Activated CD4-positive, alpha-beta memory T cell treated with anti-CD3 and anti-CD28 coated beads, Interleukin-2, amount 10 ng/mL, durations not matched to agents 7 days and 5 days (primary cell): ENCODE measurements around the gene PDE6B. TPM values are rescaled to one million over a fixed set of nuclear protein-coding genes. Genes with fewer than 3 reads are reported as not detected.
"Not testable (repeated sequence)": the region's sequence is repeated elsewhere in the genome, so short reads cannot be mapped to it uniquely, and the experiment has no call there.

Source experiments
- CTCF ChIA-PET: fragments of 350-600 bp; sonication (Branson Sonifier 250); formaldehyde crosslinking; loops from one replicate; lab custom pipeline; 2021; ENCODE audit warnings: antibody characterized with exemption, inconsistent platforms; lab: Charles Lee
- POLR2A ChIA-PET: fragments of 350-600 bp; sonication (Branson Sonifier 250); formaldehyde crosslinking; loops from one replicate; lab custom pipeline; 2021; ENCODE audit warnings: antibody characterized with exemption; lab: Charles Lee
- DNase-seq: peaks from one replicate; pipeline ENCODE4 v3.0.0-alpha.2; 2020
- H3K27ac Mint-ChIP-seq: one replicate; pipeline ENCODE4 v1.8.0; 2021; ENCODE audit warnings: mild to moderate bottlenecking, mixed read lengths
- H3K27me3 Mint-ChIP-seq: one replicate; pipeline ENCODE4 v1.8.0; 2021; ENCODE audit warnings: mixed read lengths
- H3K36me3 Mint-ChIP-seq: one replicate; pipeline ENCODE4 v1.8.0; 2021; ENCODE audit warnings: low read depth, mixed read lengths
- H3K4me1 Mint-ChIP-seq: one replicate; pipeline ENCODE4 v1.8.0; 2021; ENCODE audit warnings: mixed read lengths
- H3K4me3 Mint-ChIP-seq: one replicate; pipeline ENCODE4 v1.8.0; 2021; ENCODE audit warnings: mild to moderate bottlenecking, mixed read lengths
- H3K9me3 Mint-ChIP-seq: one replicate; pipeline ENCODE4 v1.8.0; 2021; ENCODE audit warnings: mixed read lengths
- total RNA-seq, 2 experiments: library from RNA; stranded (reverse); gene quantifications; one replicate each; pipeline ENCODE4 v1.2.3, GENCODE V29; 2021

PDE6B gene
- total RNA-seq, 2 experiments from 2014 or later = 13.3 to 16.4 TPM

GRCh38 chr4:632196-632790 is 6.9 kb downstream of the PDE6B start:
- H3K9me3 Mint-ChIP-seq = peaks cover 28% of the 10 kb centered on the region
- peaks cover 8% of the 10 kb centered on the region for H3K36me3 Mint-ChIP-seq
- DNase-seq = no peak
- H3K4me3 Mint-ChIP-seq = no peak overlapping the region
- ChIA-PET CTCF (no interaction called here), POLR2A (no interaction called here)
- no peaks in the 10 kb centered on the region for H3K27me3 Mint-ChIP-seq
- no peaks in the 10 kb centered on the region for H3K4me1 Mint-ChIP-seq
- no peak overlapping the region for H3K27ac Mint-ChIP-seq

GRCh38 chr4:632926-633325 is 7.6 kb downstream of the PDE6B start:
- ChIA-PET CTCF (no interaction called here), POLR2A (no interaction called here)
- Mint-ChIP-seq H3K27ac (no peak overlapping the region), H3K36me3 (peaks cover 8% of the 10 kb centered on the region), H3K4me3 (no peak overlapping the region), H3K9me3 (peaks cover 28% of the 10 kb centered on the region), H3K4me1 (no peaks in the 10 kb centered on the region), H3K27me3 (no peaks in the 10 kb centered on the region)
- DNase-seq = no peak

DNA sequence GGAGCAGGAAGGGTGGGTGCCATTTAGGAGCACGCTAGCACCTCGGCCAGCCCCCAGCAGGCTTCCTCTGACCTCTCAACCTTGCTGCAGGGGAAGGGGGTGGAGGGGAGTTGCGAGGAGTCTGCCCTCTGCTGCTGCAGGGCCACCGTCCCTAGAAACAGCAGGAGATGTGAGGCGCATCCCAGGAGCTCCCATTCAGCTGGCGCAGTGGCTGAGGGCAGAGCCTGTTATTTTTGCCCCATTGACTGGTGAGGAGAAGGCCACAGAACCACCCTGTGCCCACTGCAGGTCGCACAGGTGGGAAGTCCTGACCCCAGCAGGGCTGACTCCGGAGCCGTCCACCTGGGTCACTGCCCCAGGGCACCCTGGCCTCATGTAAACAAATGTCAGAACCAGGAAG is 8.0 kb downstream of the PDE6B start:
- no peaks in the 10 kb centered on the region for H3K27me3 Mint-ChIP-seq

GRCh38 chr4:633976-634598 is 8.7 kb downstream of the PDE6B start:
- no peak overlapping the region for H3K27ac Mint-ChIP-seq
- H3K4me1 Mint-ChIP-seq = no peaks in the 10 kb centered on the region
- peaks cover 28% of the 10 kb centered on the region for H3K9me3 Mint-ChIP-seq
- no peaks in the 10 kb centered on the region for H3K27me3 Mint-ChIP-seq
- no peak overlapping the region for H3K4me3 Mint-ChIP-seq
- CTCF ChIA-PET = no interaction called here
- POLR2A ChIA-PET = no interaction called here
- DNase-seq = no peak
- peaks cover 8% of the 10 kb centered on the region for H3K36me3 Mint-ChIP-seq

More for the DNA sequence above, 8.0 kb downstream of the PDE6B start:
- H3K36me3 Mint-ChIP-seq = peaks cover 8% of the 10 kb centered on the region
- H3K4me3 Mint-ChIP-seq = no peak overlapping the region
- peaks cover 28% of the 10 kb centered on the region for H3K9me3 Mint-ChIP-seq
- H3K4me1 Mint-ChIP-seq = no peaks in the 10 kb centered on the region
- H3K27ac Mint-ChIP-seq = no peak overlapping the region
- CTCF ChIA-PET = no interaction called here
- DNase-seq = no peak
- POLR2A ChIA-PET = no interaction called here

- H3K9me3 Mint-ChIP-seq = peaks cover 28% of the 10 kb centered on the region
- H3K4me1 Mint-ChIP-seq = no peaks in the 10 kb centered on the region
- no peak overlapping the region for H3K4me3 Mint-ChIP-seq
- CTCF ChIA-PET = no interaction called here
- no peaks in the 10 kb centered on the region for H3K27me3 Mint-ChIP-seq
- H3K36me3 Mint-ChIP-seq = peaks cover 8% of the 10 kb centered on the region
- no peak for DNase-seq
- no peak overlapping the region for H3K27ac Mint-ChIP-seq
- POLR2A ChIA-PET = no interaction called here
Measured at GRCh38 chr4:634599-634985, 9.2 kb downstream of the PDE6B start.

DNA sequence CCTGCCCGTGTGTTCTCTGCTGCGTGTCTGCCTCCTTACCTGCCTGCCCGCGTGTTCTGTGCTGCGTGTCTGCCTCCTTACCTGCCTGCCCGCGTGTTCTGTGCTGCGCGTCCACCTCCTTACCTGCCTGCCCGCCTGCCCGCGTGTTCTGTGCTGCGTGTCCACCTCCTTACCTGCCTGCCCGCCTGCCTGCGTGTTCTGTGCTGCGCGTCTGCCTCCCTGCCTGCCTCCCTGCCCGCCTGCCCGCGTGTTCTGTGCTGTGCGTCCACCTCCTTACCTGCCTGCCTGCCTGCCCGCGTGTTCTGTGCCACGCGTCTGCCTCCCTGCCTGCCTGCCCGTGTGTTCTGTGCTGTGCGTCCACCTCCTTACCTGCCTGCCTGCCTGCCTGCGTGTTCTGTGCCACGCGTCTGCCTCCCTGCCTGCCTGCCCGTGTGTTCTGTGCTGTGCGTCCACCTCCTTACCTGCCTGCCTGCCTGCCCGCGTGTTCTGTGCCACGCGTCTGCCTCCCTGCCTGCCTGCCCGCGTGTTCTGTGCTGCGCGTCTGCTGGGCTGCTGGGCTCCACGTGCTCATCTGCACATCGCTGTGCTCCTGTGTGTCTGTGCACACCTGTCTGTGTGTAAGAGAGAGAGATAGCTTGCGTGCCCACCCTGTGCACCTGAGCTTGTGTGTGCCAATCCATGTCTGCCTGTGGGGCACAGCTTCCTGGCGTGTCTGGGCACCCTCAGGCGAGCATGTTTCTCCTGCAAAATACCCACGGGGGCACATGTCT is 9.9 kb downstream of the PDE6B start:
- H3K27me3 Mint-ChIP-seq, H3K4me3 Mint-ChIP-seq, DNase-seq, CTCF ChIA-PET, H3K4me1 Mint-ChIP-seq, H3K27ac Mint-ChIP-seq, H3K36me3 Mint-ChIP-seq, POLR2A ChIA-PET: not testable (repeated sequence)
- H3K9me3 Mint-ChIP-seq = peaks cover 28% of the 10 kb centered on the region

DNA sequence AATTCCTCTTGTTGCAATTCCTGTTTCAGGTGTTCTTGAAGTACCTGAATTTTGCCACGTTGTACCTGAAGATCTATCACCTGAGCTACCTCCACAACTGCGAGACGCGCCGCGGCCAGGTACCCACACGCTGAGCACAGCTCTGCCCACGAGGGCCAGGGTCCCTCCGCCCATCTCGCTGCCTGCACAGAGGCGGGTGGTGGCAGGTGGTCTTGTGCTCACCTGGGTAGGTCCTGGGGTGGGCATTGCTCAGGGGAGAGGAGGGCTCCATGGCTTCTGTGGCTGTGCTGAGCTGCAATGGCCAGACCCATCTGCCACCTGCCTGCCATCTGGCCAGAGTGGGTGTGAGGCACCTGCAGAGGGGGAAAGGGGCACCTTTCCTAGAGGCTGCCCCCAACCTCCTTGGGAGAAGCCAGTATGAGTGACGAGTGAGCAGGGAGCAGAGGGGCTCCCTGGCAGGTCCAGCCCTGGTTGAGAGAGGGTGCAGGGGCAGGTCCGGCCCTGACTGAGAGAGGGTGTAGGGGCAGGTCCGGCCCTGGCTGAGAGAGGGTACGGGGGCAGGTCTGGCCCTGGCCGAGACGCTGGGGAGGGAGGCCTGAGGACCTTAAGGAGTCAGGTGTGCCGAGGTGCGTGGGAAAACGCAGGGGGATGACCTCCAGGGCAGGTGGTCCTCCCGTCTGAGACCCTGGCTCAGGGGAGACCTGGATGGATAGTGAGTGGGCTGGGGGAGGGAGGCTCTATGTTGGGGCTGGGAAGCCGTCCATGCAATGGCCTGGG is 10.7 kb downstream of the PDE6B start:
- H3K4me3 Mint-ChIP-seq = no peak overlapping the region
- POLR2A ChIA-PET = no interaction called here
- peaks cover 27% of the 10 kb centered on the region for H3K9me3 Mint-ChIP-seq
- CTCF ChIA-PET = no interaction called here
- no peak overlapping the region for H3K27ac Mint-ChIP-seq
- H3K4me1 Mint-ChIP-seq = no peaks in the 10 kb centered on the region
- no peaks in the 10 kb centered on the region for H3K27me3 Mint-ChIP-seq
- H3K36me3 Mint-ChIP-seq = peaks cover 8% of the 10 kb centered on the region
- DNase-seq = no peak

GRCh38 chr4:636628-637159 is 11.3 kb downstream of the PDE6B start:
- POLR2A ChIA-PET = no interaction called here
- Mint-ChIP-seq H3K36me3 (peaks cover 5% of the 10 kb centered on the region), H3K27ac (no peak overlapping the region), H3K4me3 (no peak overlapping the region), H3K4me1 (no peaks in the 10 kb centered on the region), H3K27me3 (no peaks in the 10 kb centered on the region), H3K9me3 (peaks cover 20% of the 10 kb centered on the region)
- DNase-seq = no peak
- CTCF ChIA-PET = no interaction called here

- Mint-ChIP-seq H3K27ac (no peak overlapping the region), H3K27me3 (no peaks in the 10 kb centered on the region), H3K4me3 (no peak overlapping the region), H3K9me3 (peaks cover 11% of the 10 kb centered on the region), H3K4me1 (no peaks in the 10 kb centered on the region), H3K36me3 (peaks cover under 1% of the 10 kb centered on the region)
- POLR2A ChIA-PET = no interaction called here
- no peak for DNase-seq
- CTCF ChIA-PET = no interaction called here
Measured at GRCh38 chr4:637536-638280, 12.3 kb downstream of the PDE6B start.

- H3K4me1 Mint-ChIP-seq, H3K36me3 Mint-ChIP-seq, CTCF ChIA-PET, POLR2A ChIA-PET, H3K27me3 Mint-ChIP-seq, H3K4me3 Mint-ChIP-seq, H3K27ac Mint-ChIP-seq, DNase-seq: not testable (repeated sequence)
- peaks cover 12% of the 10 kb centered on the region for H3K9me3 Mint-ChIP-seq
Measured at GRCh38 chr4:642366-642765, 17.0 kb downstream of the PDE6B start.

- POLR2A ChIA-PET = no interaction called here
- H3K4me3 Mint-ChIP-seq = peak overlapping the region; percentile 34
- H3K4me1 Mint-ChIP-seq = peaks cover 2% of the 10 kb centered on the region
- H3K36me3 Mint-ChIP-seq = no peaks in the 10 kb centered on the region
- no peak for DNase-seq
- H3K27me3 Mint-ChIP-seq = peaks cover 3% of the 10 kb centered on the region
- H3K27ac Mint-ChIP-seq = no peak overlapping the region
- CTCF ChIA-PET = no interaction called here
- peaks cover 9% of the 10 kb centered on the region for H3K9me3 Mint-ChIP-seq
Measured at GRCh38 chr4:646460-646859, 21.1 kb downstream of the PDE6B start.

DNA sequence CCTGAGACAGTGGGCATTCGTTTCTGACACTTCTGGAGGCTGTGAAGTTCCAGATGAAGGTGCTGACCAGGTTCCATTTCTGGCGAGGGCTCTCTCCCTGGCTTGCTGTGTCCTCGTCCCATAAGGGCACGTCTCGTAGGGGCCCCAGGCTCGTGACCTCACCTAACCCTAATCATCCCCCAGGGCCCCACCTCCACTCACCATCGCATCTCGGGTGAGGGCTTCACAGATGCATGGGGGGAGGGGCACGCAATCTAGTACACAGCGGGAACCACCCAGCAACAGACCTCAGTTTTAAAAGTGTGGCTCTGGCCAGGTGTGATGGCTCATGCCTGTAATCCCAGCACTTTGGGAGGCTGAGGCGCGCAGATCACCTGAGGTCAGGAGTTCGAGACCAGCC is 22.1 kb downstream of the PDE6B start:
- H3K9me3 Mint-ChIP-seq = peaks cover 9% of the 10 kb centered on the region
- ChIA-PET CTCF (no interaction called here), POLR2A (no interaction called here)
- no peak for DNase-seq
- H3K4me3 Mint-ChIP-seq = no peak overlapping the region
- H3K4me1 Mint-ChIP-seq = peaks cover 2% of the 10 kb centered on the region
- H3K36me3 Mint-ChIP-seq = no peaks in the 10 kb centered on the region
- H3K27me3 Mint-ChIP-seq = peaks cover 3% of the 10 kb centered on the region
- H3K27ac Mint-ChIP-seq = no peak overlapping the region
